ENCODE data around the gene LHX6.

The LHX6 gene

DNA sequence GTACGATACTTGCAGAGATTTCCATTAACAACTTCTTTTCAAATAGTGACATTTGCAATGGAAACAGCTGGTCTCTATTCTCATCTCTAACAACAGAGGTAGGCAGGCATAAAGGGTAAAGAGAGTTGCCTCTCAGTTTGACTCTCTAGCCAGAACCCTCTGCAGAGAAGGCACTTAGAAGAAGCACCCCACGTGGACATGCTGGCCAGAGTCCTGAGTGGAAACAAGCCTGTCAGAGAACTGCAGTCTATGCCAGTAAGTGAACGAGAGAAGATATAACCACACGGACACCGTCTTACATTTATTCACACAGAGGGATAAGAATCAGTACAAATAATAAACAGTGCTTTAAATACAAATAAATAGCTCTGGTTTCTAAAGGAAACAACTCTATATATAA lies 11.0 kb upstream of the LHX6 start:
- no peak overlapping the region for H3K4me3 ChIP-seq (ENCODE audit: low read depth, low read length)
- DNase-seq (ENCODE audit: low read depth): no peak
- in situ Hi-C loops (cut with HindIII; ENCODE audit: low sequenced_read_pairs): loop anchor here (25.0 kb wide), 1 partner anchor 98 kb away; no protein-coding TSS in a partner anchor
- TF ChIP-seq, protein P1, sequence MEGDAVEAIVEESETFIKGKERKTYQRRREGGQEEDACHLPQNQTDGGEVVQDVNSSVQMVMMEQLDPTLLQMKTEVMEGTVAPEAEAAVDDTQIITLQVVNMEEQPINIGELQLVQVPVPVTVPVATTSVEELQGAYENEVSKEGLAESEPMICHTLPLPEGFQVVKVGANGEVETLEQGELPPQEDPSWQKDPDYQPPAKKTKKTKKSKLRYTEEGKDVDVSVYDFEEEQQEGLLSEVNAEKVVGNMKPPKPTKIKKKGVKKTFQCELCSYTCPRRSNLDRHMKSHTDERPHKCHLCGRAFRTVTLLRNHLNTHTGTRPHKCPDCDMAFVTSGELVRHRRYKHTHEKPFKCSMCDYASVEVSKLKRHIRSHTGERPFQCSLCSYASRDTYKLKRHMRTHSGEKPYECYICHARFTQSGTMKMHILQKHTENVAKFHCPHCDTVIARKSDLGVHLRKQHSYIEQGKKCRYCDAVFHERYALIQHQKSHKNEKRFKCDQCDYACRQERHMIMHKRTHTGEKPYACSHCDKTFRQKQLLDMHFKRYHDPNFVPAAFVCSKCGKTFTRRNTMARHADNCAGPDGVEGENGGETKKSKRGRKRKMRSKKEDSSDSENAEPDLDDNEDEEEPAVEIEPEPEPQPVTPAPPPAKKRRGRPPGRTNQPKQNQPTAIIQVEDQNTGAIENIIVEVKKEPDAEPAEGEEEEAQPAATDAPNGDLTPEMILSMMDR (IDR thresholded peaks at IDR 0.05; ENCODE audit: low read depth, low read length, missing control alignments): no peak

DNA sequence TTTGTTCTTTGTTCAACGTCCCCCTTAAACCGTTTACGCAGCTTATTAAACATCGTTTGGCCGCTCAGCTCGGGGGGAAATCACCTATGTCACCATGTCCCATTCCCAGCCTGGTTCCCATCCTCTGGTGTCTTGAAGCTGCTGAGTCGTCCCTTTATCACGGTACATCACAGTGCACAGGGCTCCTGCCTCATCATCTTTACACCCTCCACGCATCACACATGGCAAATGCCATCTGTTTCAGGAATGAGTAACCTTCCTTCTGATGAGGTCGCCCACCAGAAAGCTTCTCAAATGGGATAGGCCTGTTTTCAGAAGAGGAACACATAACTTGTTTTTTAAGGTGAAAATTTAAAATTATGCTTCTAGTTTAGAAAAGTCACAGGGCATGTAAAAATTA lies 7.9 kb upstream of the LHX6 start:
- no peak for DNase-seq (ENCODE audit: low read depth)
- TF ChIP-seq, protein P1 (IDR thresholded peaks at IDR 0.05; ENCODE audit: low read depth, low read length, missing control alignments): no peak
- in situ Hi-C loops (cut with HindIII; ENCODE audit: low sequenced_read_pairs): loop anchor here (25.0 kb wide), 1 partner anchor 101 kb away; no protein-coding TSS in a partner anchor
- H3K4me3 ChIP-seq (ENCODE audit: low read depth, low read length): no peak overlapping the region

DNA sequence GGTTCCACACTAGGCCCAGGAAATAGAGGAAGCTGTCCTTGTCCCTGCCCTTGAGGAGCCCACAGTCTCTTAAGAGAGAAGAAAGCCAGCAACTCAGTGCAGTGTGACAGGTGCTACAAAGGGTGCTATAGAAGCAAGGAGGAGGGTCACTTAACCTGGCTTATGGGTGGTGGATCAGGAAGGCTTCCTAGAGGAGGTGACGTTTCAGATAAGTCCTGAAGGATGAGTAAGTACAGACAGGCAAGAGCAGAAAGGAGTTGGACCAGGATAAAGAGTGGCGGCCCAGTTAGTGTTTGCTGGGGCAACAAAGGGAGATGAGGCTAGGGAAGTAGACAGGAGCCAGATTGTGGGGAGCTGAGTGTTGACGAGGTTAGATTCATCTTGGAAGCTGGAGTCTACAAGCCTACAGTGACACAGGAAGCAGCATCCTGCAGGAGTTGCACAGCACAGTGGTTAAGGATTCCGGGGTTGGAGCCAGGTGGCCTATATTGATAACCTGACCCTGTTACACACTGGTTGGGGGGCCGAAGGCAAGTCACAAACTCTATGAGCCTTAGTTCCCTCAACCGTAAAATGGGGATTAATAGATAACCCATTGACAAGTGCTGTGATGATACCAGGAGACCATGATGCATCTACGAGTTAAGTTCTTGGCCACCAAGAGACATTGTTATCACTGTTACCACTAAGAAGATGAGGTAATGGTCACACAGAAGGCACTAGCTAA lies 5.4 kb upstream of the LHX6 start:
- no peak overlapping the region for H3K4me3 ChIP-seq (ENCODE audit: low read depth, low read length)
- TF ChIP-seq, protein P1 (IDR thresholded peaks at IDR 0.05; ENCODE audit: low read depth, low read length, missing control alignments): no peak
- in situ Hi-C loops (cut with HindIII; ENCODE audit: low sequenced_read_pairs): loop anchor here (25.0 kb wide), 1 partner anchor 103 kb away; no protein-coding TSS in a partner anchor
- DNase-seq (ENCODE audit: low read depth): no peak

DNA sequence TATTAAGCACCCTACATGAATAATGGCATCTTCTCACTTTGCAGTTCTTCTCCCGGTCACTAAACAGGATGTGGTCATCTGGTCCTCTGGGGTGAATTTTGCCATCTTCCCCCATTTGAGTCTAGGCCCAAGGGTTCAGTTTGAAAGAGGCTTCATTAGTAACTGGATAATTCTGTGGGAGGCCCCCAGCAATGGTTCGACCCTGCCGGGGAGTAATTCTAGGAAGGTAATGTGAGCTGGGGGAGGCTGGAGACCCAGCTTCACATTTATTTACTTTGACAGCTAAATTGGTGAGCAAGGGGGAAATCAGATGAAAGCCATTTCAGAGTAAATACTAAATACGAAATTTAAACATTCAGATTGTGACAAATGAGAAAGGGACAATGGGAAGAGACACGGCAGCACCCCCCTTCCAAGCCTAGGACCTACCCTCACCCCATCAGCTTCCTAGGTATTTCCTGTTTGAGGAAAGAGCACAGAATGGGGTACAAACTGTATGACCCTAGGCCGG lies 4.1 kb upstream of the LHX6 start:
- DNase-seq (ENCODE audit: low read depth): no peak
- H3K4me3 ChIP-seq (ENCODE audit: low read depth, low read length): no peak overlapping the region
- TF ChIP-seq, protein P1 (IDR thresholded peaks at IDR 0.05; ENCODE audit: low read depth, low read length, missing control alignments): no peak
- in situ Hi-C loops (cut with HindIII; ENCODE audit: low sequenced_read_pairs): loop anchor here (25.0 kb wide), 1 partner anchor 104 kb away; no protein-coding TSS in a partner anchor

DNA sequence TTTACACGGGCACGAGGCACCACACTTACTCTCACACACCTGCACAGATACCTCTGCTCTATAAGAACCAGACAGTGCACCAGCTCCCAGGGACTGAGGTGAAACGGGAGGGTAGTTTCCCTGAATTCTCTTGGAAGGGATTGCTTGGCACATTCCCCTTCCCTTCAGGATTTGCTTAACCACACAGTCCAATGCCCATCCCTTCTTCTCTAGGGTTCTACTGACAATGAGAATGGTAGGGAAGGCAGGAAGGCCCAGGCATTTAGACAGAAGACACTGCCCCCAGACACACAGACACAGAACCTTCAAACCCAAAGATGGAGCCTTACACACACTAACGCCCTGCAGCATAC lies 704 bp upstream of the LHX6 start:
- in situ Hi-C loops (cut with HindIII; ENCODE audit: low sequenced_read_pairs): loop anchor here (25.0 kb wide), 1 partner anchor 108 kb away; no protein-coding TSS in a partner anchor
- TF ChIP-seq, protein P1 (IDR thresholded peaks at IDR 0.05; ENCODE audit: low read depth, low read length, missing control alignments): no peak
- no peak overlapping the region for H3K4me3 ChIP-seq (ENCODE audit: low read depth, low read length)
- DNase-seq (ENCODE audit: low read depth): no peak

DNA sequence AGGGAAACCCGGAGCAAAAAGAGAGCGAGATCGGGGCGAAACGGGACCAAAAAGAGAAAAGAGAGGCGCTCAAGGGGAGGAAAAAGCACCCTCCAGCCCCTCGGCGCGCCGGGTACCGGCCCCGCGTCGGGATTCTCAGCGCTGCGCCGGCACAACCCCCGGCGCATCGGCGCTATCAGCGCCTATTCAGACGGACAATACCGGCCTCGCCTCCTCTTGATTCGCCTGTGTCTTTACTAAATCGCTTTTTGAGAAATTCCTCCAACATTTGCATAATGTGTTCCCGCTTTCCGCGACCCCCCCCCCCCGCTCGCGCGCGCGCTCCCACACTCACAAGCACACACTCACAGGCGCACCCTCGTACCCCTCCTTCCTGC lies 578 bp downstream of the LHX6 start:
- no peak for DNase-seq (ENCODE audit: low read depth)
- H3K4me3 ChIP-seq (ENCODE audit: low read depth, low read length): peak overlapping the region; percentile 15
- TF ChIP-seq, protein P1 (IDR thresholded peaks at IDR 0.05; ENCODE audit: low read depth, low read length, missing control alignments): no peak
- in situ Hi-C loops (cut with HindIII; ENCODE audit: low sequenced_read_pairs): loop anchor here (25.0 kb wide), 1 partner anchor 109 kb away; no protein-coding TSS in a partner anchor

All from astrocyte of the cerebellum (primary cell).